Gastrocnemius medialis (tissue), 4 donors: Measurements from ENCODE around the gene IL1RL1.

ENCODE experiments used
- CTCF ChIP-seq, 5 experiments: fragments of 450-650 bp in 3 of 5; fragments of 200-600 bp in 2 of 5; sonication (generic) in 2 of 5; IDR thresholded peaks in 4 of 5; conservative IDR thresholded peaks in 1 of 5; 1 replicate in 4 of 5; 2 replicates in 1 of 5; pipeline ENCODE4 v1.5.1; 2016 to 2019; ENCODE audit warnings: antibody characterized with exemption in 5 of 5, mild to moderate bottlenecking in 3 of 5, moderate library complexity in 3 of 5
- POLR2A ChIP-seq, 2 donors: fragments of 450-650 bp; IDR thresholded peaks; one replicate each; pipeline ENCODE4 v1.6.1; 2017; ENCODE audit warnings: antibody characterized with exemption in 2 of 2, mild to moderate bottlenecking in 2 of 2, moderate library complexity in 2 of 2

- TF ChIP-seq POLR2A (IDR thresholded peaks at IDR 0.05) (no peak), CTCF (IDR thresholded peaks at IDR 0.05 in 4 of 5, conservative IDR thresholded peaks at IDR 0.05 in 1 of 5) (no peak)
Measured at GRCh38 chr2:102286041-102286440, 25.3 kb upstream of the IL1RL1 start.
